Adrenal gland (tissue), 12 donors: Measurements from ENCODE around the gene NECTIN4. TPM values are rescaled to one million over a fixed set of nuclear protein-coding genes. Genes with fewer than 3 reads are reported as not detected.

ENCODE experiments used
- DNase-seq, 7 donors: peaks; one replicate each; pipeline ENCODE4 v3.0.0-alpha.2; 2019 to 2020
- H3K27ac ChIP-seq, 5 donors: fragments of 200-600 bp; sonication (generic) in 4 of 5; 1 replicate in 3 of 5; 2 replicates in 2 of 5; pipeline versions ENCODE4 v1.5.1 to v1.8.0; 2016 to 2020; ENCODE audit warnings: mild to moderate bottlenecking in 1 of 5
- H3K27me3 ChIP-seq: fragments of 200-600 bp; 2 replicates; pipeline ENCODE4 v1.8.0; 2021
- H3K36me3 ChIP-seq, 2 donors: fragments of 200-600 bp; replicated peaks in 1 of 2; 1 replicate in 1 of 2; 2 replicates in 1 of 2; pipeline versions ENCODE4 v1.5.1 to v1.8.0; 2018 to 2022
- H3K4me1 ChIP-seq, 2 donors: fragments of 200-600 bp; replicated peaks in 1 of 2; 1 replicate in 1 of 2; 2 replicates in 1 of 2; pipeline versions ENCODE4 v1.5.1 to v1.8.0; 2018 to 2021
- H3K4me3 ChIP-seq, 4 donors: fragments of 200-600 bp; sonication (generic) in 3 of 4; one replicate each; pipeline ENCODE4 v1.5.1; 2016 to 2018
- H3K9me3 ChIP-seq, 3 donors: fragments of 200-600 bp; sonication (generic) in 1 of 3; replicated peaks in 1 of 3; 1 replicate in 2 of 3; 2 replicates in 1 of 3; pipeline versions ENCODE4 v1.5.1 to v1.8.0; 2016 to 2021
- CTCF ChIP-seq, 6 experiments: fragments of 450-650 bp in 4 of 6; fragments of 200-600 bp in 2 of 6; sonication (generic) in 1 of 6; IDR thresholded peaks; 1 replicate in 5 of 6; 2 replicates in 1 of 6; pipeline versions ENCODE4 v1.5.1 to v1.8.0; 2016 to 2021; ENCODE audit warnings: antibody characterized with exemption in 6 of 6, mild to moderate bottlenecking in 2 of 6, moderate library complexity in 1 of 6
- POLR2A ChIP-seq, 2 donors: fragments of 450-650 bp; IDR thresholded peaks; one replicate each; pipeline ENCODE4 v1.6.1; 2017; ENCODE audit warnings: antibody characterized with exemption in 2 of 2, mild to moderate bottlenecking in 2 of 2, moderate library complexity in 1 of 2
- WGBS, 4 donors: extraction: QIAGEN DNeasy Blood & Tissue Kit in 2 of 4; methylation state at CpG; one replicate each; pipeline versions ENCODE4 v1.1.5 to v1.1.7; 2013 to 2017; 5-methylcytosine and 5-hydroxymethylcytosine counted together
- intact Hi-C, 2 donors: fragments of 100-400 bp; cut with DNase I; formaldehyde crosslinking; loops; one replicate each; pipeline versions ENCODE4 v1.14.1 to v1.15.0; 2022 to 2023
- polyA plus RNA-seq, 3 donors: library from polyadenylated mRNA; stranded (reverse); fragments of 200-250 nt in 2 of 3; fragments of 350-450 nt in 1 of 3; fragmentation: Illumina TruSeq in 1 of 3; extraction: RNeasy Lipid Tissue Mini Kit (QIAGEN cat#74804) in 1 of 3; gene quantifications; one replicate each; pipeline ENCODE4 v1.2.3, GENCODE V29; 2013 to 2014
- total RNA-seq, 9 donors: library from RNA; depleted of rRNA in 4 of 9; stranded (reverse); fragments of >200 nt in 4 of 9; fragments of 120-200 nt in 1 of 9; fragmentation: NEBNext Ultra II Directional in 1 of 9; extraction: Animal tissue kit (Norgen Biotek cat#: 25700) in 1 of 9; gene quantifications; one replicate each; pipeline versions ENCODE4 v1.1.0 to v1.2.4, GENCODE V29; 2013 to 2023
- donor health status: healthy with polysubstance abuse.
- donor health status: Bipolar disorder and iron deficiency.
- donor health status: DM: yes; HTN: yes; CAD: no.
- donor health status: DM: no; HTN: no; CAD: no.
- donor health status: DM: no; HTN: no; CAD: no.
- donor health status: DM: yes; HTN: yes; CAD: no.

Gene NECTIN4
- total and polyA plus RNA-seq, 12 donors = 0.06 to 0.10 TPM; not detected in 10

GRCh38 chr1:161128591-161129420 is 39.4 kb upstream of the NECTIN4 start:
- no peak for DNase-seq
- no peak overlapping the region for H3K4me3 ChIP-seq
- no peaks in the 10 kb centered on the region for H3K9me3 ChIP-seq
- TF ChIP-seq CTCF (IDR thresholded peaks at IDR 0.05) (no peak), POLR2A (IDR thresholded peaks at IDR 0.05) (no peak)
- H3K27me3 ChIP-seq = no peaks in the 10 kb centered on the region
- intact Hi-C loops = no loop called here
- 80 to 88% (median 86%) methylated on average over 4 of the region's 4 CpGs for WGBS, 4 donors
- H3K27ac ChIP-seq = no peak overlapping the region
- peaks cover 0 to 45% of the 10 kb centered on the region in 2 donors for H3K36me3 ChIP-seq
- H3K4me1 ChIP-seq = peaks cover 16 to 51% of the 10 kb centered on the region in 2 donors

GRCh38 chr1:161127649-161128048 is 38.3 kb upstream of the NECTIN4 start:
- WGBS, 4 donors = 79 to 89% (median 87%) methylated on average over 2 of the region's 2 CpGs
- Histone ChIP-seq H3K4me3 (no peak overlapping the region), H3K36me3 (peaks cover 0 to 56% of the 10 kb centered on the region in 2 donors), H3K9me3 (no peaks in the 10 kb centered on the region), H3K27ac (no peak overlapping the region), H3K27me3 (no peaks in the 10 kb centered on the region), H3K4me1 (peaks cover 16 to 46% of the 10 kb centered on the region in 2 donors)
- TF ChIP-seq POLR2A (IDR thresholded peaks at IDR 0.05) (no peak), CTCF (IDR thresholded peaks at IDR 0.05) (no peak)
- intact Hi-C loops = no loop called here
- no peak for DNase-seq

- Histone ChIP-seq H3K4me1 (peaks cover 20 to 42% of the 10 kb centered on the region in 2 donors), H3K4me3 (no peak overlapping the region), H3K27ac (no peak overlapping the region), H3K36me3 (peaks cover 0 to 66% of the 10 kb centered on the region in 2 donors), H3K27me3 (no peaks in the 10 kb centered on the region), H3K9me3 (no peaks in the 10 kb centered on the region)
- DNase-seq = no peak
- no peak for TF ChIP-seq CTCF (IDR thresholded peaks at IDR 0.05)
- TF ChIP-seq POLR2A (IDR thresholded peaks at IDR 0.05) = no peak
- intact Hi-C loops = no loop called here
- 79 to 88% (median 86%) methylated on average over 6 of the region's 6 CpGs for WGBS, 4 donors
These were observed 33.6 kb upstream of the NECTIN4 start for GRCh38 chr1:161122967-161123366.

GRCh38 chr1:161121834-161122233 is 32.5 kb upstream of the NECTIN4 start:
- Histone ChIP-seq H3K4me3 (no peak overlapping the region), H3K27ac (no peak overlapping the region), H3K4me1 (peaks cover 23 to 38% of the 10 kb centered on the region in 2 donors), H3K36me3 (peaks cover 0 to 61% of the 10 kb centered on the region in 2 donors), H3K27me3 (no peaks in the 10 kb centered on the region), H3K9me3 (no peaks in the 10 kb centered on the region)
- DNase-seq = peak in 1 of 7 donors; percentile 22
- WGBS, 4 donors = 70 to 83% (median 76%) methylated on average over 4 of the region's 4 CpGs
- TF ChIP-seq CTCF (IDR thresholded peaks at IDR 0.05) (no peak), POLR2A (IDR thresholded peaks at IDR 0.05) (no peak)
- intact Hi-C loops = no loop called here
